ENCODE data around the gene MT1H.

DNA sequence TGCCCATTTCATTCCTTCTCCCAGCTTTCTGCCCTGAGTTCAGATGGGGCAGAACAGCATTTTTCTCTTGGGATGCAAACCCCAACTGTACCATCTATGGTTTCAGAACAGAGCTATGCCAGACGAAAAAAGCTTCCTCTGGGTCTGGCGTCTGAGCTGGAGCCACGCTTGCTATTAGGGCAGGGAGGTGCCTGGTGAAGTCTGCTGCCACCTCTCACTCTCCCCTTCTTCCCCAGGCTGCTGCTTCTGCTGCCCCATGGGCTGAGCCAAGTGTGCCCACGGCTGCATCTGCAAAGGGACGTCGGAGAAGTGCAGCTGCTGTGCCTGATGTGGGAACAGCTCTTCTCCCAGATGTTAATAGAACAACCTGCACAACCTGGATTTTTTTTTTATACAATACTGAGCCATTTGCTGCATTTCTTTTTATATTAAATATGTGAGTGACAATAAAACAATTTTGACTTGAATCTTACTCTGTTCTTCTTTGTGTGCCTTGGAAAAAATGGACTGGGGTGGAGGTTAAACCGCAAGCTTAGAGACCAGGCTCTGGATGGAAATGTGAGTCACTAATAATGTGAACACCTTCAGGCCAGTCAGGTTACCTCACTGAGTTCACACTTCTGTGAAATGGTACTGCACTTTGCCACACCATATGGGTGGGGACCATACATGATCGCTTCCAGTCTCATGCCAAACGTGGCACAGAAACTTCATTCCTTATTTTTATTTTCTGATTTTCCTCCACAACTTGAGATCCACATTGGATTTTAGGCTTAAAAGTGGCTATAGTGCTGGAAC lies 32.8 kb upstream of the MT1H start:
- TF ChIP-seq, protein P1, sequence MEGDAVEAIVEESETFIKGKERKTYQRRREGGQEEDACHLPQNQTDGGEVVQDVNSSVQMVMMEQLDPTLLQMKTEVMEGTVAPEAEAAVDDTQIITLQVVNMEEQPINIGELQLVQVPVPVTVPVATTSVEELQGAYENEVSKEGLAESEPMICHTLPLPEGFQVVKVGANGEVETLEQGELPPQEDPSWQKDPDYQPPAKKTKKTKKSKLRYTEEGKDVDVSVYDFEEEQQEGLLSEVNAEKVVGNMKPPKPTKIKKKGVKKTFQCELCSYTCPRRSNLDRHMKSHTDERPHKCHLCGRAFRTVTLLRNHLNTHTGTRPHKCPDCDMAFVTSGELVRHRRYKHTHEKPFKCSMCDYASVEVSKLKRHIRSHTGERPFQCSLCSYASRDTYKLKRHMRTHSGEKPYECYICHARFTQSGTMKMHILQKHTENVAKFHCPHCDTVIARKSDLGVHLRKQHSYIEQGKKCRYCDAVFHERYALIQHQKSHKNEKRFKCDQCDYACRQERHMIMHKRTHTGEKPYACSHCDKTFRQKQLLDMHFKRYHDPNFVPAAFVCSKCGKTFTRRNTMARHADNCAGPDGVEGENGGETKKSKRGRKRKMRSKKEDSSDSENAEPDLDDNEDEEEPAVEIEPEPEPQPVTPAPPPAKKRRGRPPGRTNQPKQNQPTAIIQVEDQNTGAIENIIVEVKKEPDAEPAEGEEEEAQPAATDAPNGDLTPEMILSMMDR (IDR thresholded peaks at IDR 0.05; ENCODE audit: poor library complexity): no peak
- TF ChIP-seq EZH2 (IDR thresholded peaks at IDR 0.05; ENCODE audit: borderline replicate concordance) (no peak), EZH2phosphoT487 (IDR thresholded peaks at IDR 0.05; ENCODE audit: low read depth, severe bottlenecking, unreplicated experiment) (no peak)
